ENCODE results near the gene DRD3.

The DRD3 gene

DNA sequence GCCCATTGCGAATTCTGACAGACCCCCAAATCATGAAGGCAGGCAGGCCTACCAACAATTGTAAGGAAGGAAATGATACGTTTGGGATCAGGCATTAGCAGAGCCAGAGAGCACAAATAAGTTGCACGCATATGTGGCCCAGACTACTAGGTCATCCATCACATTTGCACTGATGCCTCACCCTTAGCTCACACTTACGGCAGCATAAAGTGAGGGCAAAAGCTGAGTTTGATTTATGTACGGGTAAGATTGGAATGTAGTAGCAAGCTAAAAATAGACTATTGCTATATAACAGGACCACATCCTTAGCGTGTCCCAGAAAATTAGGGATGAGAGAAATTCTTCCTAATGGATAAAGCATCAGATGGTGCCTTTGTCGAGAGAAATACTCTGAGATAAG, 63.7 kb downstream of the DRD3 start:
- no peak for DNase-seq

DNA sequence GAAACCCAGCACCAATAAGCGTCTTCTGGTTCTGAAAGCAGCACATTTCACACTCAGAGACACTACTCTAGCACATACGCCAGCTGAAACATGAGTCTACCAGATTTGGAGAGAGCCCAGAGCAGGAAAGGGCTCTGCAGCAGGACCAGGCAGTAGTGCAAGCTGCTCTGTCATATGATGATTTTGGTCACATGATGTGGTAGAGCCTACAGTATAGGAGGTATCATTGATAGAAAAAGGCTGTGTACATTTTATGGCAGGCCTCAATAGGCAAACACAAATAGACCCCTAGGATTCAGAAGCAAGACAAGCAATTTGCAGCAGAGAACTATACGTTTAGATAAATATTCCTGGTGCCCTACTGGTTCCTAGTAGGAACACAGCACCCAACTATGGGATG, 64.1 kb downstream of the DRD3 start:
- no peak for DNase-seq

DNA sequence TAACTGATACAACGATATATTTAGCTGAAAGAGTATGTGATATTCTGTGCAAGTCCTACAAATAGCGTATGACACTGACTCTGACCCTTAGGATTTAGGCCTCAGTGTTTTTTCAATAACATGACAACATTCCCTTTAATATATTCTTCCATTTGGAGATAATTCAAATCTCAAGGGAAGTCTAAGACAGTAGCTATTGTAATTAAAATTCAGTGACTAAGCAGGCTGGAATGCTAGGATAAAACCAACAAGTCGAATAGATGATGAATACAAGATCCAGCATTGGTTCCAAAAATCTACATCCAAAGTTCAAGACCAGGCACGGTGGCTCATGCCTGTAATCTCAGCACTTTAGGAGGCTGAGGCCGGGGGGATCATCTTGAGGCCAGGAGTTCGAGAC, 66.2 kb downstream of the DRD3 start:
- no peak for DNase-seq

DNA sequence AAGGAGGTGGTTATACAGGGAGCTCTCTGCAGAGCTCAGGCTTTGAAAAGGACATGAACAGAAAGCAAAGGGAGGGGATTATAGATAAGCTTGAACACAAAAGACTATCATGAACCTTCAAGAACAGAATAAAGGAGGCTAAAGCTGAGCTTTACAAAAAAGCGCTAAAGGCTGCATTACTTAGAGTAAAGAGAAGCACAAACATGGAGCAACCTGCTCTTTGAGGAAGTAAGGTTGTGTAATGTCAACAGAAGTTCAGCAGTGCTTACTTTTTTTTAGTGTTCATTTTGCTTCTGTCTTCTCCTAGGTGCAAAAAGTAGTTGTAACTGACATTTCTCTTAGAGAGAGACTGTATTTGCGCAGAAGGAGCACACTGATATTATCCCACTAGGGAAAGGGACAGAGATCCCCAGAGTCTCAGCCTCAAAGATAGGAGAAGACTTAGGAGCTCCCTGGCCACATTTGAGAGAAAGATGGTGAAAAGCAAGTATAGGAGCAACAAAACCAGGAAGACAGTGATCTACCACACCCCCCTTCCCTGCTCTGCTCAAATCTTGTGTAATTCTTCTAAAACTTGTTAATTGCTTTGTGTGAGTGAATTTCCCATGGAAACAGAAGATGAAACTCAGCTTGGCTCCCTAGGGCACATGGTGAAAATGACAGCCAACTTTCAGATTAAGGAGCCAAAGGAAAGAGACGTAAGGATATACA, 67.6 kb downstream of the DRD3 start:
- DNase-seq = peak; percentile 54

DNA sequence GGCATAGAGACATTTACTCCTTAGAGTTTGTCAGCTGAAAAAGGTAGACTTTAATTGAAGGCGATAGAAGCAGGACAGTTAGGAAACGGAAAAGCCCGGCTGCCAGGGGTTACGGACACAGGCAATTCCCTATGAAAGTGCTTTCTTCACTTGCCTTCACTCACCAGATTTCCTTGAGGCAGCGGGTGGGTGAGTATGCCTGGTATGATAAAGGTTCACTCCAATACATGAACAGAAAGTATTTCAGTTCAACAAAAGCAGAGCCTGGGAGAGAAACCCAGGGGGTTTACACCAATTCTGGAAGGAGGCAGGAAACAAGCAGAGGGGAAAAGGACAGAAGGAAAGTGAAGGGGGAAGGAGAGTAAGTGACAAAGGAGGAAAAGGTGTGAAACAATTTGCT, 68.4 kb downstream of the DRD3 start:
- DNase-seq = no peak

DNA sequence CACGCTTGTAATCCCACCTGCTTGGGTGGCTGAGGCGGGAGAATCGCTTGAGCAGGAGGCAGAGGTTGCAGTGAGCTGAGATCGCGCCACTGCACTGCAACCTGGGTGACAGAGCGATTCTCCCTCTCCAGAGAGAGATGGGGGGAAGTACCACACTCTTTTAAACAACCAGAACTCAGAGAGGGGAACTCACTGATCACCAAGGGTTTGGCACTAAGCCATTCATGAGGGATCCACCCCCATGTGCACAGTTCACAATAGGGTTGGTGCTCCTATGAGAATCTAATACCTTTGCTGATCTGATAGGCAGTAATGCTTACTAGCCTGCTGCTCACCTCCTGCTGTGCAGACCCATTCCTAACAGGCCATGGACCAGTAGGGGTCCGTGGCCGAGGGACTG, 70.7 kb downstream of the DRD3 start:
- no peak for DNase-seq

DNA sequence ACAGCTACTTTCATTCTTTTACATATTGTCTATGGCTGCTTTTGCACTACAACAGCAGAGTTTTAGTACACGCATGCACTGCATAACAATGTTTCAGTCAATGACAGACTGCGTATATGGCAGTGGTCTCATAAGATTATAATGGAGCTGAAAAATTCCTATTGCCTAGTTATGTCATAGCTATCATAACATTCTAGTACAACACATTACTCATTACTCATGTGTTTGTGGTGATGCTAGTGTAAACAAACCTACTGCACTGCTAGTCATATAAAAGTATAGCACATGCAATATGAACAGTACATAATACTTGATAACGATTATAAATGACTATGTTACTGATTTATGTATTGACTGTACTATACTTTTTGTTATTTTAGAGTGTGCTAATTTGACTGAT, 74.4 kb downstream of the DRD3 start:
- DNase-seq = no peak

DNA sequence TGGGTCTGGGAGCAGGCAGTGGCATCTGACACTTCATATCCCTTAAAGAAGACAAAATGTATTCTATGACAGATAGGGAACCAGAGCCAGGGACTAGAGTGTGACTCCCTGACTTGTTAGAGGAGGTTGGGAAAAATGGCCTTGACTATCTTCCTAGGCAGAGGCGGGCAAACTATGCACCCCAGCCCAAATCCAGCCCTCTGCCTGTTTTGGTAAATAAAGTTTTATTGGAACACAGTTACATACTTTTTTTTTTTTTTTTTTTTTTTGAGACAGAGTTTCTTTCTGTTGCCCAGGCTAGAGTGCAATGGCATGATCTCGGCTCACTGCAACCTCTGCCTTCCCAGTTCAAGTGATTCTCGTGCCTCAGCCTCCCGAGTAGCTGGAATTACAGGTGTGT, 75.0 kb downstream of the DRD3 start:
- no peak for DNase-seq

DNA sequence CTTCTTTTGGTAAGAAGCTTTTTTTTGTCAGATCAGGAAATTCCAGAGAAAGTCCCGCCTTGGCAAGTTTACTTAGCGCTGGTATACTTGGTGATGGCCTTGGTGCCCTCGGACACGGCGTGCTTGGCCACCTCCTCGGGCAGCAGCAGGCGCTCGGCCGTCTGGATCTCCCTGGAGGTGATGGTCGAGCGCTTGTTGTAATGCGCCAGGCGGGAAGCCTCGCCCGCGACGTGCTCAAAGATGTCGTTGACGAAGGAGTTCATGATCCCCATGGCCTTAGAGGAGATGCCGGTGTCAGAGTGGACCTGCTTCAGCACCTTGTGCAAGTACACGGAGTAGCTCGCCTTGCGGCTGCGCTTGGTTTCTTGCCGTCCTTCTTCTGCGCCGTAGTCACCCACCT, 75.7 kb downstream of the DRD3 start:
- DNase-seq = no peak

DNA sequence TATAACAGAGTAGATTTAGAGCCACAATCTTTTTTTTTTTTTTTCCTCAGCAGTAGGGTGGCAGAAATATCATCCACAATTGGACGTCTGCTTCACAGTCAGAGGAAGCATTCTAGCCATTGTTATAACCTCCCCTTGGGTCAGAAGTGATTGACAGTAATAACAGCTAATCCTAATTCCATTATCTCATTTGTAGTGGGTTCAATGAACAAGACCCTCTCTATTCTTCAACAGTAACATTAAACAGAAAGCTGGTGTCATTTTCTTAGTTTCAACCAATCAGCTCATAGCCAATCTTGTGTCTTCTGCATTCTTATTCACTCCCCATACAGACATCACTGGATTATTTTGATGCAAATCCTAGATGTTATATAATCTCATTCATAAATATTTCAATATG, 77.8 kb downstream of the DRD3 start:
- DNase-seq = no peak

DNA sequence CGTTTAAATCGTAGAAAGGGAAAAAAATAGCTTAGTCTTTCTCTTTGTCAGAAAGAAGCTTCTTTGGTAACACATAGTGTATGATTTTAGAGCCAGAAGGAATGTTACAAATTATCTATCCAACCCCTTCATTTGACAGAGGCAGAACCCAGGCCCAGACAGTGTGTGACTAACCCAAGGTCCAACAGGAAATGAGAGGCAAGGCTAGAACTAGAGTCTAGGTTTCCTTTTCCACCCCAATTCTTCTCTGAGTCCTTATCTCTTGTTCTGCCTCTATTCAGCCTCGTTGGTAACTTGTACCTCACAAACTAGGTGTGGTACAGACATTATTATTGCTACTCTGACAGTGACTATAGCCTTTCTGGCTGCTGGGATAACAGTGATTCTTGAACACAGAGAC, 83.1 kb downstream of the DRD3 start:
- DNase-seq = no peak

DNA sequence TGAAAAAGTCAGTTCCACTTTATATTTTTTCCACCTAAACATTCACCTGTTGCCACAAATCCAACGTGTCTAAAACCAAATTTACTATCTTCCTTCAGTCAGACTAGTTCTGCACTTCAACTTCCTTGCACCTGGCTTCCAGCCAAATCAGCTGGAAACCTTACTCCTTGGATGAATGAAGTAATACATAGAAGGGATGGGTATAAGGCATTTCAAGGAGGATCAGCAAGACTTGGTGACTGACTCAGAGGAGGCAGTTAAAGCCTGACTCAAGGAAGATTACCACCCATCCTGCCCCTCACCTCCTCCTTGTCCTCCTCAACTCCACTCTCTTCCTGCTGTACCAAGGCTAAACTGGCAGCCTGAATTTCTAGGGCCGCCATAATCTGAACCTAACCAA, 85.3 kb downstream of the DRD3 start:
- no peak for DNase-seq

DNA sequence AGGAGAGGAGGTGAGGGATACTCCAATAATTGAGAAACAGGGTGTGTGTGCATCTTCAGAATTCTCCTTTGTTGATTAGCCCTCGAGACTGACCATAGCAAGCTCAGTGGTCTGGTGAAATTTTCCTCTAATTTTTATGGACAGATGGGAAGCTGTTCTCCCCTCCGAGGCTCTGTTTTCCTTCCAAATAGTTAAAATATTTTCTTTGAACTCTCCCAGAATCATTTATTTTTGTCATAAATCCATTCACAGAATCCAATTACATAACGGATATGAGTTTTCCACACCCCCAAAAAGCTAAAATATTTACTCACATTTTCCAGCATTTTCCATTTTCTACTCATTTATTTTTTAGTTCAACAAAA, 85.9 kb downstream of the DRD3 start:
- DNase-seq = no peak

DNA sequence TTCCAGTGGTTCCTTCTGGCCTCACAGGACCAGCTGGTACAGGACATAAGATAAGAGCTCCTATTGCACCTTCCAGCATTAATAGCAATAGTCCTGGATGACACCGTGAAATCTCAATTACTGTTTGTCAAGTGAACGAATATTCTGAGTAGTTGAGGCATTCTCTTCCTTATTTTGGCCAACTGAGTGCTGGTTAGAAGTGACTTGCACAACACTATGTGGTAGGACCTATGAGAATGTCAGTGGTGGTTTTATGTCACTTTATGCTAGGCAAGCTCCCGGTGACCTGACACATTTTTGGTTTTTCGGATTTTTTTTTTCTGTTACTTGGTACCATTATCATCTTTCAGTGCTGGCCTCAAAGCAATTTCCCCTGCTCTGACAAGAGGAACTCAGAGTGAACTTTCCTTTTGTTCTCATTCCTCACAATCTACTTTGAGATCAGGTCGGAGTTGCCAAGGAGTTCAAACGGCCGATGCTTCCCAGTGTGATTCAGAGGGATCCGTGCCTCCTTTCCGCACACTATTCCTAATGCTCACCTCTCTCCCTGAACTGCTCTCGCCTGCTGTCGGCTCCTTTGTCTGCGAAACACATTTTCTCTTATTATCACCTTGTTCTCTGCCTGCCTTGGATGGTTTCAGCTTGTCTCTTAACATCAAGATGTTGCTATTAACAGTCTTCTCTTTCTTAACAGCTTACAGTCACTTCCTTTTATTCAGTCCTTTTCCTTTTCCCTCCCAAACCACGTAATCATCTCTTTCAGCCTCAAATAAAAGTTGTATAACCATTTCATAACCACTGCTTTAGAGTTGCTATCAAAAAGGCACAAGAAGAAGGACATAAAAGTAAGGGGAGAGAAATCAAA, 86.5 kb downstream of the DRD3 start:
- peak; percentile 29 for DNase-seq

DNA sequence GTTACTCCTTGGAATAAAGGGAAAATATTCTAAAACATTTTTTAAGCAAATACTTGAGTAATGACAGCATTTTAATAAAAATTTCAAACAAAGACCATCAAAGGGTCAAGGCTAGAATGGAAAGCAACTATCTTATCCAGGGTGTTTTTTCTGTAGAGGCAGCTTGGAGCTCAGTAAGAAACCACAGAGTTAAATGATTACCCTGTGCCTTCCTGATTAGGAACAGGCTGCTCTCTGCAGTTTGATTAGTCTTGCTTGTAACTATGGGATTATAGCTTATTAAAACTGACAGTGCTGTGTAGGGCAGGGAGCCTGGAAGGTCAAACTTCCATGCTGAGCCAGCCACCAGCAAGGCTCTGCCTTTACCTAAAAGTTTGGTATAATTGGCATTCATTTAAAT, 89.2 kb downstream of the DRD3 start:
- no peak for DNase-seq

DNA sequence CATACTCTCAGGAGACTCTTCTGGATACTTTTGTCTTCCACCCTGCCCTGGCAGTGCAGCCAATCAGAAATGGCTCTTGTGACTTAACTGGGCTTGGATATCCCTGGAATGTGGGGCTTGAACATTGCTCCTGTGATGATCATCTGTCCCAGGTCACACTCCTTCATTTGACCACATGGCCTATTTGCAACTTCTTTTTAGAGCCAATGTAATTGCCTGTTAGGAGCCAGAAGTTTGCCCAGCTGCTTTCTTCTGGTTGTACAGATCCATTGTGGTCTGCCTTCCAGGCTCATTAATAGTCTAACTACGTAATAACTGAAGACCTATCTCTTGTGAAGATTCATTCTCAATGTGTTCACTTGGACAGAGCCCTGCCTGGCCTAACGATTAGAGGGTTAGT, 92.5 kb downstream of the DRD3 start:
- no peak for DNase-seq

DNA sequence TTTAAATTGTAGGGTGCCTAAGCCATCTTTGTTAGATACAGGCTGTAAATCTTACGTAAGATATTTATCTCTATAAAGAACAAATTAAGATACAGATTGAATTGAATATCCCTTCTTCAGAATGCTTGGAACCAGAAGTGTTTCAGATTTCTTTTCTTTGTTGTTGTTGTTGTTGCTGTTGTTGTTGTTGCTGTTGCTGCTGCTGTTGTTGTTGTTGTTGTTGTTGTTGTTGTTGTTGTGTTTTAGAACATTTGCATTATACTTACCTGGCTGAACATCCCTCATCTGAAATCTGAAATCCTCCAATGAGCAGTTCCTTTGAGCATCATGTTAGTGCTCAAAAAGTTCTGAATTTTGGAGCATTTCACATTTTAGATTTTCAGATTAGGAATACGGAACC, 95.7 kb downstream of the DRD3 start:
- no peak for DNase-seq

DNA sequence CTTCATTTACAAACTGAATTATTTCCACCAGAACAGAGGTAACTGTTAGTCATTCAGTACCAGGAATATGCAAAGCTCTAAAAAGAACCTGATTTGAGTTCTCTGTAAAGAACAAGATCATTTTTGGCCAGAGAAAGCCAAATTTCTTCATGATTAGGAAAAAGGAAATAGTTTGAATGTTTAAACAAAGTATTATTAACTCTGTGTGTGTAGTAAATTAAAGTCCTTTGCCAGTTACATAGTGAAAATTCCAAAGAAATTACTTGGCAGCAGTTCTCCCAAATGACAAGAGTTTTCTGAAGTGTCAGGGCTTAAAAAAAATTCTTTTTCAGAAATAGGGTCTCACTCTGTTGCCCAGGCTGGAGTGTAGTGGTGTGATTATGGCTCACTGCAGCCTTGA, 97.8 kb downstream of the DRD3 start:
- no peak for DNase-seq

DNA sequence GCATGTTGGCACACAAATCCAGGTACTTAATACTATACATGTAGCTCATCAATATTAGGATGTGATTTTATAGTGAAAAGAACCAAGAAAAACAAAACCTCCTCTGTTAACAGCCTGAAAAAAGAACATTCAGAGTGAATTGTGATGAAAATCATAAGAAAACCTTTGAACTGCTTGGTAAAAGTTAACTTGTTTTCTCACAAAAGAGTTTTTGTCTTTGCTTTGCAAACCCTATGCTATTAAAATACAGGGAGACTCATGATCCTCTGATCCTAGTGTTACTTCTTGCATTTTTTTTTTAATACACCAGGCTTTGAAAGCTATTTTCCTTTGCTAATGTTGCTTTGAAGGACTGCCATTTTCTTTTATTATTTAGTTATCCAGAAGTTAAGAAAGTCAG, 98.7 kb downstream of the DRD3 start:
- DNase-seq = no peak

DNA sequence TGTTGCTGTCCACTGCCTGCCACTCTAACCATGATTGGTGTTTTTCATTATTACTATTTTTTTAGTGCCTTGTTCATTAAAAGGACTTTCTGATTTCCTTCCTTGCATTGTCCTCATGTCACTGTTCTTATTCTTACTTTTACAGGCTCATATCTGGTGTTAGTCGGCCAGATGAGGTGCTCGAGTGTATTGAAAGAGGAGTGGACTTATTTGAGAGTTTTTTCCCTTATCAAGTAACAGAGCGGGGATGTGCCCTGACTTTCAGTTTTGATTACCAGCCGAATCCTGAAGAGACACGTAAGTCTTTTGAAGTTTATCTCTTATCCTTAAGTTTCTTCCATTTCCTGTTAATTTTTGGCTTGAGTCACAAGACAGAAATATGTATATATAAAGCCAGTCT, 99.1 kb downstream of the DRD3 start:
- DNase-seq = no peak

DNA sequence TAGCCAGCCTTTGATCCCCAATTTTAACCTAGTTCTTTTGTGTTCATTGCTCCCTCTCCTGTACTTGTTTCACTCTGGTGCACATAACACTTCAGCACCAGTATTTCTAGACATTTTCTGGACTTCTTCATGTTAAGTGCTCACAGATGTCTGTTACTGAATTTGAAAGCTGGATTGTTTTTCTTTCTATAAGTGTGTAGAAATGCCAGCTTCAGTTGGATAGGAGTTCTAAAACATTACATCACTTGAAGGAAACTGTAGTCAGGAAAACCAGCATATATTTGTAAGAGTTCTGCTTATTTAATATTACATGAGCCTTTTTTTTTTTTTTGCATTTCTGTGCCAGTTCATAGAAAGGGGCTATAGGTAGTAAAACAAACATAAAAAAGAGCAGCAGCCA, 100.7 kb downstream of the DRD3 start:
- DNase-seq = no peak

Measured in suppressor macrophage treated with lipopolysaccharide for 4 hours (primary cell).